GM23248 (cell line): ENCODE data around the gene SLIT3. TPM values are rescaled to one million over a fixed set of nuclear protein-coding genes. Genes with fewer than 3 reads are reported as not detected.
A peak's percentile ranks its signal among the peaks of the same experiment; 100 is the strongest.

Source experiments
- DNase-seq: peaks from one replicate; pipeline ENCODE4 v3.0.0-alpha.2; 2015
- H2AFZ ChIP-seq: fragments of 200-600 bp; sonication (generic); 2 replicates; pipeline ENCODE4 v1.6.1; 2016; ENCODE audit warnings: antibody characterized with exemption
- H3F3A ChIP-seq: fragments of 200-600 bp; sonication (generic); 2 replicates; pipeline ENCODE4 v1.6.1; 2016; ENCODE audit warnings: mild to moderate bottlenecking, antibody characterized with exemption, mixed run types; ENCODE audit not compliant: insufficient read depth
- H3K27ac ChIP-seq: fragments of 200-600 bp; sonication (generic); 2 replicates; pipeline ENCODE4 v1.5.1; 2016; ENCODE audit warnings: mild to moderate bottlenecking
- H3K27me3 ChIP-seq: fragments of 200-600 bp; sonication (generic); replicated peaks from 2 replicates; pipeline ENCODE4 v1.6.1; 2016; ENCODE audit warnings: mild to moderate bottlenecking; ENCODE audit not compliant: insufficient read depth
- H3K36me3 ChIP-seq: fragments of 200-600 bp; sonication (generic); 2 replicates; pipeline ENCODE4 v1.6.1; 2016; ENCODE audit warnings: low read depth, mild to moderate bottlenecking
- H3K4me1 ChIP-seq: fragments of 200-600 bp; sonication (generic); 2 replicates; pipeline ENCODE4 v1.6.1; 2016; ENCODE audit warnings: mild to moderate bottlenecking; ENCODE audit not compliant: insufficient read depth
- H3K4me2 ChIP-seq: fragments of 200-600 bp; sonication (generic); one replicate; pipeline ENCODE4 v1.6.1; 2016; ENCODE audit warnings: mild to moderate bottlenecking; ENCODE audit not compliant: unreplicated experiment
- H3K4me3 ChIP-seq: fragments of 200-600 bp; sonication (generic); 2 replicates; pipeline ENCODE4 v1.5.1; 2016; ENCODE audit warnings: mild to moderate bottlenecking
- H3K79me2 ChIP-seq: fragments of 200-600 bp; sonication (generic); 2 replicates; pipeline ENCODE4 v1.6.1; 2016; ENCODE audit warnings: mild to moderate bottlenecking; ENCODE audit not compliant: insufficient read depth
- H3K9ac ChIP-seq: fragments of 200-600 bp; sonication (generic); 2 replicates; pipeline ENCODE4 v1.6.1; 2016; ENCODE audit warnings: mild to moderate bottlenecking
- H3K9me2 ChIP-seq: fragments of 200-600 bp; sonication (generic); 2 replicates; pipeline ENCODE4 v1.6.1; 2016; ENCODE audit warnings: mixed run types, mild to moderate bottlenecking, moderate library complexity; ENCODE audit not compliant: insufficient read depth
- H3K9me3 ChIP-seq: fragments of 200-600 bp; sonication (generic); one replicate; pipeline ENCODE4 v1.6.1; 2017; ENCODE audit warnings: low read depth
- H4K20me1 ChIP-seq: fragments of 200-600 bp; sonication (generic); 2 replicates; pipeline ENCODE4 v1.6.0; 2016; ENCODE audit not compliant: insufficient read depth
- EZH2 ChIP-seq: fragments of 200-600 bp; sonication (generic); IDR thresholded peaks from 2 replicates; pipeline ENCODE4 v1.6.1; 2018; ENCODE audit warnings: antibody characterized with exemption, mild to moderate bottlenecking; ENCODE audit not compliant: insufficient read depth, poor library complexity, severe bottlenecking
- EZH2phosphoT487 ChIP-seq: fragments of 200-600 bp; sonication (generic); IDR thresholded peaks from 2 replicates; pipeline ENCODE4 v1.6.1; 2018; ENCODE audit warnings: antibody characterized with exemption, moderate library complexity, mild to moderate bottlenecking, low read depth; ENCODE audit not compliant: insufficient read depth
- WGBS, 2 experiments: methylation state at CpG; one replicate each; pipeline ENCODE4 v1.1.6; 2015 to 2017; ENCODE audit warnings: low lambda C conversion rate in 2 of 2, low coverage in 1 of 2; ENCODE audit errors: missing lambda C conversion rate in 2 of 2; 5-methylcytosine and 5-hydroxymethylcytosine counted together
- in situ Hi-C: fragments of 300-500 bp; cut with MboI; formaldehyde crosslinking; loops from 2 replicates; pipeline ENCODE4 v1.15.0; 2020
- polyA plus RNA-seq: library from polyadenylated mRNA; unstranded; fragments of >200 nt; fragmentation: Nextera tagmentation; extraction: Ambion mirVana; gene quantifications from 2 replicates; pipeline ENCODE4 v1.2.1, GENCODE V29; 2016
- total RNA-seq: library from RNA; depleted of rRNA; stranded (reverse); fragments of >200 nt; shearing (Covaris generic); gene quantifications from 2 replicates; pipeline ENCODE4 v1.2.3, GENCODE V29; 2014

The SLIT3 gene
- total and polyA plus RNA-seq, 2 experiments from 2014 or later, result 61.9 to 100 TPM

GRCh38 chr5:168847511-168848073, 453.3 kb downstream of the SLIT3 start:
- DNase-seq, result no peak
- H3F3A ChIP-seq, result no peaks in the 10 kb centered on the region
- WGBS, 2 experiments, result 84% methylated on average over 10 of the region's 10 CpGs
- in situ Hi-C loops, result no loop called here
- peaks cover 5% of the 10 kb centered on the region; the same call in 1 of the 2 replicates for H3K4me1 ChIP-seq
- no peak overlapping the region for H3K4me3 ChIP-seq
- H3K27me3 ChIP-seq, result no peaks in the 10 kb centered on the region
- no peaks in the 10 kb centered on the region for H3K9me2 ChIP-seq
- H4K20me1 ChIP-seq, result no peaks in the 10 kb centered on the region
- H3K9me3 ChIP-seq, result no peaks in the 10 kb centered on the region
- no peak for TF ChIP-seq EZH2phosphoT487
- no peak for TF ChIP-seq EZH2
- H3K27ac ChIP-seq, result no peak overlapping the region
- H2AFZ ChIP-seq, result no peak overlapping the region
- H3K9ac ChIP-seq, result no peak overlapping the region
- no peaks in the 10 kb centered on the region for H3K36me3 ChIP-seq
- H3K4me2 ChIP-seq, result no peak overlapping the region
- no peaks in the 10 kb centered on the region for H3K79me2 ChIP-seq

GRCh38 chr5:168844922-168845296, 456.0 kb downstream of the SLIT3 start:
- Histone ChIP-seq H4K20me1 (no peaks in the 10 kb centered on the region), H3K4me2 (no peak overlapping the region), H3K27ac (no peak overlapping the region), H3K4me1 (peaks cover 5% of the 10 kb centered on the region; the same call in 1 of the 2 replicates), H3K4me3 (no peak overlapping the region), H3K79me2 (no peaks in the 10 kb centered on the region), H2AFZ (no peak overlapping the region), H3F3A (no peaks in the 10 kb centered on the region), H3K9ac (no peak overlapping the region), H3K9me2 (no peaks in the 10 kb centered on the region), H3K27me3 (no peaks in the 10 kb centered on the region), H3K36me3 (peaks cover 6% of the 10 kb centered on the region; the same call in 1 of the 2 replicates), H3K9me3 (no peaks in the 10 kb centered on the region)
- TF ChIP-seq EZH2phosphoT487, result no peak
- TF ChIP-seq EZH2, result no peak
- no peak for DNase-seq
- 92 to 95% methylated on average over 8 of the region's 8 CpGs for WGBS, 2 experiments
- in situ Hi-C loops, result no loop called here

GRCh38 chr5:168844016-168844921, 456.7 kb downstream of the SLIT3 start:
- Histone ChIP-seq H3K9me2 (no peaks in the 10 kb centered on the region), H3K4me3 (no peak overlapping the region), H3K4me2 (no peak overlapping the region), H2AFZ (no peak overlapping the region), H3K4me1 (peaks cover 5% of the 10 kb centered on the region; the same call in 1 of the 2 replicates), H3K36me3 (peaks cover 6% of the 10 kb centered on the region; the same call in 1 of the 2 replicates), H3K79me2 (no peaks in the 10 kb centered on the region), H3F3A (no peaks in the 10 kb centered on the region), H3K9me3 (no peaks in the 10 kb centered on the region), H3K27ac (no peak overlapping the region), H4K20me1 (no peaks in the 10 kb centered on the region), H3K9ac (no peak overlapping the region), H3K27me3 (no peaks in the 10 kb centered on the region)
- peak; percentile 6 for DNase-seq
- in situ Hi-C loops, result no loop called here
- 87 to 90% methylated on average over 22 to 25 of the region's 25 CpGs for WGBS, 2 experiments
- no peak for TF ChIP-seq EZH2
- no peak for TF ChIP-seq EZH2phosphoT487

- DNase-seq, result peak; percentile 83
- H3K9ac ChIP-seq, result no peak overlapping the region
- no peak overlapping the region for H3K4me2 ChIP-seq
- H3K4me3 ChIP-seq, result no peak overlapping the region
- no peaks in the 10 kb centered on the region for H4K20me1 ChIP-seq
- H2AFZ ChIP-seq, result no peak overlapping the region
- no peak for TF ChIP-seq EZH2
- no peak for TF ChIP-seq EZH2phosphoT487
- no peaks in the 10 kb centered on the region for H3K27me3 ChIP-seq
- H3K9me3 ChIP-seq, result no peaks in the 10 kb centered on the region
- in situ Hi-C loops, result no loop called here
- WGBS, 2 experiments, result 67 to 77% methylated on average over 7 of the region's 7 CpGs
- H3F3A ChIP-seq, result no peaks in the 10 kb centered on the region
- peaks cover 6% of the 10 kb centered on the region; the same call in 1 of the 2 replicates for H3K36me3 ChIP-seq
- no peak overlapping the region for H3K27ac ChIP-seq
- H3K9me2 ChIP-seq, result no peaks in the 10 kb centered on the region
- peaks cover 5% of the 10 kb centered on the region; the same call in 1 of the 2 replicates for H3K4me1 ChIP-seq
- H3K79me2 ChIP-seq, result no peaks in the 10 kb centered on the region
Observed at GRCh38 chr5:168843277-168844015, 457.5 kb downstream of the SLIT3 start.
